Anterior cingulate cortex (tissue), 58 donors: ENCODE data around the gene SDC1.

Experiments used
- DNase-seq, 58 donors: peaks; one replicate each; lab custom pipeline; 2025; lab: John Stamatoyannopoulos, UW

Gene SDC1

DNA sequence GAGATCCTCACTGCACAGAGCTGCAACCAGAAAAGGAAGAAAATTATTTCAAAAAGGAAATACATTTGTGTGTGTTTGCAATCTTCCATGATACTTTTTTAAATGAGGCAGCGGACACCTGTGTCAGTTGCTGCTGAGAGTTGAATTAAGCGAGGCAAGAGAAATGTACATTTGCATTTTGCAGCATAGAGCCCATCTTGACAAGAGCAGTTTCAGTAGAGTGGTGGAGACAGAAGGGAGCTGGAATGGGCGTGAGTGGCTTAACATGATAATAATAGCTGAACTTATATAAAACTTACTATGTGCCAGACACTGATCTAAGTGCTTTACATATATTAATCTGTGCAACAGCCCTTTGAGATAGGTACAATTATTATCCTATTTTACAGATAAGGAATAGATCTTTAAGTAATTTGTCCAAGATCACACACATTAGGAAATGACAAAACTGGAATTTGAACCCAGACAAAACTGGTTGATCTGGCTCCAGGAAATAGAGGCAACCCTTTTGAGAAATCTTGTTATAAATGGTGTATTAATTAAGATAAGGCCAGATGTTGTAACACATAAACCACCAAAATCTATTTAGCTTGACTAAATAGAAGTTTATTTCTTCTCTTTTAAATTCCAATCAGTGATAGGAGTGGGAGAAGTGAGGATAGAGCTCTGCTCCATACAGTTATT is 68.7 kb downstream of the SDC1 start:
- no peak for DNase-seq

GRCh38 chr2:20153131-20153851 is 71.6 kb downstream of the SDC1 start:
- no peak for DNase-seq

GRCh38 chr2:20150806-20151571 is 73.9 kb downstream of the SDC1 start:
- DNase-seq: no peak
